ENCODE data around the gene TESMIN. TPM values are rescaled to one million over a fixed set of nuclear protein-coding genes. Genes with fewer than 3 reads are reported as not detected.

Gene TESMIN
- total and polyA plus RNA-seq, 2 of the 13 experiments (the other 11 are each of a cell fraction or from before 2014, with no cell fraction given) = 0.15 to 0.45 TPM

GRCh38 chr11:68673991-68674390, 77.3 kb downstream of the TESMIN start:
- FAIRE-seq = no peak
- ChIA-PET POLR2A (no interaction called here), CTCF (ENCODE audit: low intra/inter-chr PET ratio, low total read pairs) (no interaction called here)

GRCh38 chr11:68673306-68673945, 77.9 kb downstream of the TESMIN start:
- Histone ChIP-seq H3K79me2 (ENCODE audit: insufficient read depth, low read length) (no peaks in the 10 kb centered on the region), H3K4me3 (replicated peaks in 1 of 3; ENCODE audit: insufficient read depth in 1 of 3, low read depth in 2 of 3, low read length in 3 of 3) (no peak overlapping the region), H3K36me3 (replicated peaks in 1 of 2; ENCODE audit: control insufficient read depth in 1 of 2, insufficient read depth in 2 of 2, low read length in 2 of 2) (no peaks in the 10 kb centered on the region), H3K4me1 (ENCODE audit: insufficient read depth, low read length) (no peaks in the 10 kb centered on the region), H3K9ac (ENCODE audit: insufficient read depth, low read depth, low read length) (no peak overlapping the region), H3K4me2 (ENCODE audit: low read depth, low read length) (no peak overlapping the region), H4K20me1 (ENCODE audit: insufficient read depth, low read length) (no peaks in the 10 kb centered on the region), H3K27ac (ENCODE audit: extremely low read length, insufficient read depth, low read length) (no peak overlapping the region), H3K27me3 (ENCODE audit: control insufficient read depth in 1 of 2, insufficient read depth in 2 of 2, low read length in 2 of 2) (peaks cover 1 to 20% of the 10 kb centered on the region in 2 experiments; a peak in 4 of 5 replicates), H2AFZ (ENCODE audit: low read length) (no peak overlapping the region), H3K9me3 (ENCODE audit: low read length) (no peaks in the 10 kb centered on the region)
- DNase-seq (ENCODE audit: low spot score) (no peak), FAIRE-seq (no peak), ATAC-seq (no peak)
- CTCF ChIA-PET (ENCODE audit: low intra/inter-chr PET ratio, low total read pairs) = no interaction called here
- 34% methylated on average over 6 of the region's 6 CpGs for WGBS (ENCODE audit: low lambda C conversion rate)
- TF ChIP-seq ZNF549 (CRISPR knock-in tag; IDR thresholded peaks at IDR 0.05) (no peak), ZNF317 (CRISPR knock-in tag; IDR thresholded peaks at IDR 0.05) (no peak)
- intact Hi-C loops (cut with micrococcal nuclease; ENCODE audit: unreplicated experiment) (no loop called here), in situ Hi-C loops (cut with HindIII; ENCODE audit: extremely low pct_ligation_motif_present, low pct_unique_long_range_greater_than_20kb) (no loop called here)
- POLR2A ChIA-PET = no interaction called here
- no TSS peak for BruUV-seq (replicated peaks)

More at GRCh38 chr11:68673991-68674390, 77.3 kb downstream of the TESMIN start:
- ATAC-seq = no peak
- H3K4me3 ChIP-seq (replicated peaks in 1 of 3; ENCODE audit: insufficient read depth in 1 of 3, low read depth in 2 of 3, low read length in 3 of 3) = no peak overlapping the region
- peaks cover 1 to 20% of the 10 kb centered on the region in 2 experiments; a peak in 4 of 5 replicates for H3K27me3 ChIP-seq (ENCODE audit: control insufficient read depth in 1 of 2, insufficient read depth in 2 of 2, low read length in 2 of 2)
- H3K4me1 ChIP-seq (ENCODE audit: insufficient read depth, low read length) = no peaks in the 10 kb centered on the region
- no TSS peak for BruUV-seq (replicated peaks)
- no peaks in the 10 kb centered on the region for H4K20me1 ChIP-seq (ENCODE audit: insufficient read depth, low read length)
- H3K4me2 ChIP-seq (ENCODE audit: low read depth, low read length) = no peak overlapping the region
- no peaks in the 10 kb centered on the region for H3K79me2 ChIP-seq (ENCODE audit: insufficient read depth, low read length)
- no peaks in the 10 kb centered on the region for H3K36me3 ChIP-seq (replicated peaks in 1 of 2; ENCODE audit: control insufficient read depth in 1 of 2, insufficient read depth in 2 of 2, low read length in 2 of 2)
- H3K9me3 ChIP-seq (ENCODE audit: low read length) = no peaks in the 10 kb centered on the region
- DNase-seq (ENCODE audit: low spot score) = no peak
- no peak overlapping the region for H3K27ac ChIP-seq (ENCODE audit: extremely low read length, insufficient read depth, low read length)
- H2AFZ ChIP-seq (ENCODE audit: low read length) = no peak overlapping the region
- H3K9ac ChIP-seq (ENCODE audit: insufficient read depth, low read depth, low read length) = no peak overlapping the region
- in situ Hi-C loops (cut with HindIII; ENCODE audit: extremely low pct_ligation_motif_present, low pct_unique_long_range_greater_than_20kb) (no loop called here), intact Hi-C loops (cut with micrococcal nuclease; ENCODE audit: unreplicated experiment) (no loop called here)
- TF ChIP-seq ZNF768 (CRISPR knock-in tag; IDR thresholded peaks at IDR 0.05) (no peak), TBX2 (CRISPR knock-in tag; IDR thresholded peaks at IDR 0.05; ENCODE audit: borderline replicate concordance) (no peak), DPF2 (CRISPR knock-in tag; IDR thresholded peaks at IDR 0.05; ENCODE audit: borderline replicate concordance, low read depth) (no peak), SMYD3 (CRISPR knock-in tag; IDR thresholded peaks at IDR 0.05) (no peak), ATF7 (IDR thresholded peaks at IDR 0.05) (no peak), ATF7 (CRISPR knock-in tag; IDR thresholded peaks at IDR 0.05) (no peak), SRSF9 (IDR thresholded peaks at IDR 0.05; ENCODE audit: borderline replicate concordance, insufficient read depth, low read depth, low read length, poor library complexity, severe bottlenecking) (no peak), ZFX (CRISPR knock-in tag; IDR thresholded peaks at IDR 0.05; ENCODE audit: low read depth) (no peak), ZBTB34 (CRISPR knock-in tag; IDR thresholded peaks at IDR 0.05) (no peak)
- WGBS (ENCODE audit: low lambda C conversion rate) = 30% methylated on average over 10 of the region's 11 CpGs

All from HepG2 (cell line).